GM18951 (cell line): ENCODE data around the gene TMEM176B.

ENCODE experiments used
- POLR2A ChIP-seq: IDR thresholded peaks from 4 replicates; pipeline ENCODE4 v1.6.1; 2011; ENCODE audit warnings: mild to moderate bottlenecking; ENCODE audit not compliant: insufficient read length, insufficient read depth; ENCODE audit errors: extremely low read depth
- in situ Hi-C: fragments of 300-500 bp; cut with MboI; formaldehyde crosslinking; loops from one replicate; pipeline ENCODE4 v1.12.0; 2022; ENCODE audit warnings: low sequenced_read_pairs, mixed read lengths, inconsistent platforms; ENCODE audit not compliant: unreplicated experiment

Gene TMEM176B

GRCh38 chr7:150799741-150800580, at the start of gene TMEM176B:
TMEM176B (minus strand) TSS chr7:150800364; CDS start chr7:150796569, 3,795 bp downstream.
- in situ Hi-C loops: no loop called here
- TF ChIP-seq POLR2A: no peak

GRCh38 chr7:150849204-150849775, 49.1 kb upstream of the TMEM176B start:
- TF ChIP-seq POLR2A: no peak

GRCh38 chr7:150848561-150849115, 48.5 kb upstream of the TMEM176B start:
- in situ Hi-C loops: no loop called here
- no peak for TF ChIP-seq POLR2A

More at GRCh38 chr7:150849204-150849775, 49.1 kb upstream of the TMEM176B start:
- in situ Hi-C loops: no loop called here

- in situ Hi-C loops: no loop called here
- TF ChIP-seq POLR2A: no peak
These were observed 47.9 kb upstream of the TMEM176B start for GRCh38 chr7:150848111-150848510.

GRCh38 chr7:150847536-150847935, 47.4 kb upstream of the TMEM176B start:
- in situ Hi-C loops: no loop called here
- TF ChIP-seq POLR2A: no peak

GRCh38 chr7:150846291-150847115, 46.3 kb upstream of the TMEM176B start:
- in situ Hi-C loops: no loop called here

GRCh38 chr7:150845421-150845861, 45.3 kb upstream of the TMEM176B start:
- TF ChIP-seq POLR2A: no peak
- in situ Hi-C loops: no loop called here

More at GRCh38 chr7:150846291-150847115, 46.3 kb upstream of the TMEM176B start:
- no peak for TF ChIP-seq POLR2A

- in situ Hi-C loops: no loop called here
- no peak for TF ChIP-seq POLR2A
These were observed 42.6 kb upstream of the TMEM176B start for GRCh38 chr7:150842716-150843115.

GRCh38 chr7:150842018-150842417, 41.9 kb upstream of the TMEM176B start:
- in situ Hi-C loops: no loop called here

GRCh38 chr7:150838965-150839650, 38.9 kb upstream of the TMEM176B start:
- TF ChIP-seq POLR2A: no peak
- in situ Hi-C loops: no loop called here

More at GRCh38 chr7:150842018-150842417, 41.9 kb upstream of the TMEM176B start:
- no peak for TF ChIP-seq POLR2A

GRCh38 chr7:150835702-150836280, 35.6 kb upstream of the TMEM176B start:
- in situ Hi-C loops: no loop called here
- TF ChIP-seq POLR2A: no peak

- TF ChIP-seq POLR2A: no peak
- in situ Hi-C loops: no loop called here
These were observed 34.9 kb upstream of the TMEM176B start for GRCh38 chr7:150835019-150835418.
